GM18858 (cell line): ENCODE data around the gene TSR2.

Experiments used
- ATAC-seq: cut with Tn5 transposase; IDR thresholded peaks from one replicate; pipeline ENCODE4 v1.9.1; 2021; ENCODE audit not compliant: unreplicated experiment

The TSR2 gene

GRCh38 chrX:54439960-54440871, at the start of gene TSR2:
Gene TSR2 (plus strand): TSS chrX:54440404. CDS start chrX:54440422, 18 bp downstream.
- peak; percentile 94 for ATAC-seq

- no peak for ATAC-seq
Observed at GRCh38 chrX:54397113-54397512, 43.1 kb upstream of the TSR2 start.

- no peak for ATAC-seq
Observed at GRCh38 chrX:54407266-54407665, 32.9 kb upstream of the TSR2 start.

GRCh38 chrX:54411732-54412131, 28.5 kb upstream of the TSR2 start:
- ATAC-seq, result no peak

GRCh38 chrX:54413753-54414152, 26.5 kb upstream of the TSR2 start:
- ATAC-seq, result no peak

GRCh38 chrX:54415534-54416350, 24.5 kb upstream of the TSR2 start:
- ATAC-seq, result no peak

- no peak for ATAC-seq
Observed at GRCh38 chrX:54416965-54417364, 23.2 kb upstream of the TSR2 start.

GRCh38 chrX:54419559-54420302, 20.5 kb upstream of the TSR2 start:
- no peak for ATAC-seq

GRCh38 chrX:54422168-54422567, 18.0 kb upstream of the TSR2 start:
- no peak for ATAC-seq

GRCh38 chrX:54423161-54423888, 16.9 kb upstream of the TSR2 start:
- no peak for ATAC-seq

- no peak for ATAC-seq
Observed at GRCh38 chrX:54427837-54428424, 12.3 kb upstream of the TSR2 start.

GRCh38 chrX:54430519-54430918, 9.7 kb upstream of the TSR2 start:
- ATAC-seq, result peak; percentile 51

GRCh38 chrX:54435121-54435520, 5.1 kb upstream of the TSR2 start:
- no peak for ATAC-seq

GRCh38 chrX:54442790-54443189, 2.6 kb downstream of the TSR2 start:
- no peak for ATAC-seq

- ATAC-seq, result no peak
Observed at GRCh38 chrX:54444752-54445151, 4.5 kb downstream of the TSR2 start.

- ATAC-seq, result no peak
Observed at GRCh38 chrX:54446084-54446483, 5.9 kb downstream of the TSR2 start.

GRCh38 chrX:54447461-54447860, 7.3 kb downstream of the TSR2 start:
- no peak for ATAC-seq

- no peak for ATAC-seq
Observed at GRCh38 chrX:54449929-54450328, 9.7 kb downstream of the TSR2 start.

GRCh38 chrX:54452920-54453319, 12.7 kb downstream of the TSR2 start:
- ATAC-seq, result no peak

GRCh38 chrX:54470054-54470760, 30.0 kb downstream of the TSR2 start:
- ATAC-seq, result no peak
